ENCODE measurements around the gene EFNB2. TPM values are rescaled to one million over a fixed set of nuclear protein-coding genes. Genes with fewer than 3 reads are reported as not detected.

Gene EFNB2
- total and polyA plus RNA-seq, 2 of the 13 experiments (the other 11 are each of a cell fraction or from before 2014, with no cell fraction given): 0.11 to 0.20 TPM

- Histone ChIP-seq H3K4me3 (replicated peaks in 1 of 3; ENCODE audit: insufficient read depth in 1 of 3, low read depth in 2 of 3, low read length in 3 of 3) (no peak overlapping the region), H2AFZ (ENCODE audit: low read length) (no peak overlapping the region), H3K27ac (ENCODE audit: extremely low read length, insufficient read depth, low read length) (no peak overlapping the region), H3K9me3 (ENCODE audit: low read length) (no peaks in the 10 kb centered on the region), H3K4me2 (ENCODE audit: low read depth, low read length) (no peak overlapping the region), H3K36me3 (replicated peaks in 1 of 2; ENCODE audit: control insufficient read depth in 1 of 2, insufficient read depth in 2 of 2, low read length in 2 of 2) (no peaks in the 10 kb centered on the region), H3K27me3 (ENCODE audit: control insufficient read depth in 1 of 2, insufficient read depth in 2 of 2, low read length in 2 of 2) (peaks cover 2 to 16% of the 10 kb centered on the region in 2 experiments; a peak in 2 of 5 replicates), H4K20me1 (ENCODE audit: insufficient read depth, low read length) (no peaks in the 10 kb centered on the region), H3K79me2 (ENCODE audit: insufficient read depth, low read length) (no peaks in the 10 kb centered on the region), H3K4me1 (ENCODE audit: insufficient read depth, low read length) (peaks cover 15% of the 10 kb centered on the region), H3K9ac (ENCODE audit: insufficient read depth, low read depth, low read length) (no peak overlapping the region)
- FAIRE-seq (no peak), ATAC-seq (no peak), DNase-seq (ENCODE audit: low spot score) (no peak)
- in situ Hi-C loops (cut with HindIII; ENCODE audit: extremely low pct_ligation_motif_present, low pct_unique_long_range_greater_than_20kb): loop anchor here (10.0 to 25.0 kb wide), 3 partner anchors 582 to 1970 kb away; no protein-coding TSS in a partner anchor
- TF ChIP-seq ZNF362 (CRISPR knock-in tag; IDR thresholded peaks at IDR 0.05; ENCODE audit: borderline replicate concordance) (no peak), ZNF468 (CRISPR knock-in tag; IDR thresholded peaks at IDR 0.05) (no peak), NBN (conservative IDR thresholded peaks at IDR 0.05) (no peak), THRA (CRISPR knock-in tag; IDR thresholded peaks at IDR 0.05; ENCODE audit: borderline replicate concordance) (no peak), CHD2 (IDR thresholded peaks at IDR 0.05; ENCODE audit: low read depth, low read length) (no peak), U2AF2 (IDR thresholded peaks at IDR 0.05; ENCODE audit: low read depth, low read length) (no peak), RBM39 (IDR thresholded peaks at IDR 0.05; ENCODE audit: low read depth, low read length, poor library complexity, severe bottlenecking) (no peak), ZFP36 (IDR thresholded peaks at IDR 0.05; ENCODE audit: borderline replicate concordance, low read depth, low read length, partially characterized antibody) (no peak)
- intact Hi-C loops (cut with micrococcal nuclease; ENCODE audit: unreplicated experiment): loop anchor here (10.0 kb wide), 3 partner anchors 382 to 1958 kb away; no protein-coding TSS in a partner anchor
- CTCF ChIA-PET (ENCODE audit: low intra/inter-chr PET ratio, low total read pairs): no interaction called here
- 58% methylated on average over 18 of the region's 18 CpGs for WGBS (ENCODE audit: low lambda C conversion rate)
- no TSS peak for BruUV-seq (replicated peaks)
- POLR2A ChIA-PET: no interaction called here
Measured at GRCh38 chr13:106532111-106532929, 3.1 kb downstream of the EFNB2 start.
